ENCODE results near the gene SDE2.

SDE2 gene

DNA sequence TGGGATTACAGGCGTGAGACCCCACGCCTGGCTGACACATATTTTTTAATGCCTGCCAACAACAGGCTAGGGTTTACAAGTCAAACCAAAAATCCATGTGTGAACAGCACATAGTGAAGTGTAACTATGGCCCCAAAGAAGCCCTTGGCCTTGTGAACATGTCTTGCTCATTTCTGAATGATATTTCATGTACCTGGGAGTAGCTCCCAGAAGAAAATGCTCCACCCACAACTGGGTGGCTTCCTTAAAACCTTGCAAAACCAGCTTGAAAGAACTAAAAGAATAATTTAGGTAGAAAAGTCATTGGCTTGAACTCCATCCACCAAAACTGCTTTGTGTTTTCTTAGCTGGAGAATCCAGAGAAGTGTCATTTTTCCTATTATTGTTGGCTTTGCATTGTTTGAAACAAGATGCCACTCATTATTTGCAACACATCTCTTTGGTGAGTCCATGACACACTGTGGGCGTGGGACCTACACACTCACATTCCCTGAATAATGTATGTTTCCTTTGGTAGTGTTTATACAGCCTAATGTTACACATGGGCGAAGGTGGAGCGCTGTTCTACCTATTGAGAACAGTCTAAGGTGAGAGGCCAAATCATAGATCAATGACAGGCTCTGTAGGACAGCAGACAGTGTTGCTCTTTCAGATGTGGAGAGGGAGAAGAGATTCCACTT, 28.5 kb upstream of the SDE2 start:
- TF ChIP-seq, protein P1, sequence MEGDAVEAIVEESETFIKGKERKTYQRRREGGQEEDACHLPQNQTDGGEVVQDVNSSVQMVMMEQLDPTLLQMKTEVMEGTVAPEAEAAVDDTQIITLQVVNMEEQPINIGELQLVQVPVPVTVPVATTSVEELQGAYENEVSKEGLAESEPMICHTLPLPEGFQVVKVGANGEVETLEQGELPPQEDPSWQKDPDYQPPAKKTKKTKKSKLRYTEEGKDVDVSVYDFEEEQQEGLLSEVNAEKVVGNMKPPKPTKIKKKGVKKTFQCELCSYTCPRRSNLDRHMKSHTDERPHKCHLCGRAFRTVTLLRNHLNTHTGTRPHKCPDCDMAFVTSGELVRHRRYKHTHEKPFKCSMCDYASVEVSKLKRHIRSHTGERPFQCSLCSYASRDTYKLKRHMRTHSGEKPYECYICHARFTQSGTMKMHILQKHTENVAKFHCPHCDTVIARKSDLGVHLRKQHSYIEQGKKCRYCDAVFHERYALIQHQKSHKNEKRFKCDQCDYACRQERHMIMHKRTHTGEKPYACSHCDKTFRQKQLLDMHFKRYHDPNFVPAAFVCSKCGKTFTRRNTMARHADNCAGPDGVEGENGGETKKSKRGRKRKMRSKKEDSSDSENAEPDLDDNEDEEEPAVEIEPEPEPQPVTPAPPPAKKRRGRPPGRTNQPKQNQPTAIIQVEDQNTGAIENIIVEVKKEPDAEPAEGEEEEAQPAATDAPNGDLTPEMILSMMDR (IDR thresholded peaks at IDR 0.05; ENCODE audit: low read depth, low read length, missing control alignments), result no peak

DNA sequence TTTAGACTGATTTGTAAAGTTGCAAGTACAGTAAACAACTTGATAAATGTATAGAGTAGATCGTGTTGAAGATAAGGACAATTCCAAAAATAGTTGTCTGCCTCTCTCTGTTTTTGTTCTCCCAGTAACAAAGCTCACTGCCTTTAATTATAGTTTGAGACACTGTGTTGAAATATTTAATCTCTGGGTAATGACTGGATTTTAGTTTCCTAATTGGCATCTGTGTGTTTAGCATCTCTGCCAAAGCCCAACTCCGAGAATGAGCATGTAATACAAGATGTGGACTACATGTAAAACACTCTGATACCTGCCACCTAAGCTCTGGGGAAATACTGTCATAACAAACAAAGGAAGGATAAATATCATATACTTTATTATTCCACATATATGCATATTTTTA, 27.7 kb upstream of the SDE2 start:
- no peak overlapping the region for H3K4me3 ChIP-seq (replicated peaks; ENCODE audit: low read depth, low read length)
- DNase-seq (ENCODE audit: extremely low read depth, low read depth), result no peak
- TF ChIP-seq, protein P1 (IDR thresholded peaks at IDR 0.05; ENCODE audit: low read depth, low read length, missing control alignments), result no peak

More for the DNA sequence above, 28.5 kb upstream of the SDE2 start:
- no peak overlapping the region for H3K4me3 ChIP-seq (replicated peaks; ENCODE audit: low read depth, low read length)
- no peak for DNase-seq (ENCODE audit: extremely low read depth, low read depth)

- TF ChIP-seq, protein P1 (IDR thresholded peaks at IDR 0.05; ENCODE audit: low read depth, low read length, missing control alignments), result no peak
- no peak for DNase-seq (ENCODE audit: extremely low read depth, low read depth)
- H3K4me3 ChIP-seq (replicated peaks; ENCODE audit: low read depth, low read length), result no peak overlapping the region
These were observed 24.6 kb upstream of the SDE2 start for GRCh38 chr1:226023735-226024134.

GRCh38 chr1:226021801-226022200, 22.7 kb upstream of the SDE2 start:
- DNase-seq (ENCODE audit: extremely low read depth, low read depth), result no peak
- TF ChIP-seq, protein P1 (IDR thresholded peaks at IDR 0.05; ENCODE audit: low read depth, low read length, missing control alignments), result no peak
- no peak overlapping the region for H3K4me3 ChIP-seq (replicated peaks; ENCODE audit: low read depth, low read length)

- no peak for DNase-seq (ENCODE audit: extremely low read depth, low read depth)
- H3K4me3 ChIP-seq (replicated peaks; ENCODE audit: low read depth, low read length), result no peak overlapping the region
- TF ChIP-seq, protein P1 (IDR thresholded peaks at IDR 0.05; ENCODE audit: low read depth, low read length, missing control alignments), result no peak
These were observed 22.3 kb upstream of the SDE2 start for GRCh38 chr1:226021401-226021800.

DNA sequence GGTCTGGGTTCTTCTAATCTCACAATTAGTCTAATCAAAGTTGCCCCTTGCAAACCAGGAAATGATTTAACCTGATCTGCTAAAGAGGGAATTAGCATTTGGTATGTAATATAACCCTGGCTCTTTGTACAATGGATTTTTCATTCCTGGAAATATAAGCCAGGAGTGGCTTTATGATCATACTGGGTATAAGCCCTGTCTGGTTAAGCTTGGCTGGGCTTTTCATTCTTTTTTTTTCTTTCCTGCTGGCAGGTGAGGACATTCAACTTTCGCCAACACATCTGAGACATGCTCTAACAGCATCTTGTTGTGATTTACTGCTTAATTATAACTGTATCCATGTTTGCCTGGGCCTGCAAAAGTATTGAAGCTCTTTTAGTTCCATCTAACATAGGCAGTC, 20.4 kb upstream of the SDE2 start:
- TF ChIP-seq, protein P1 (IDR thresholded peaks at IDR 0.05; ENCODE audit: low read depth, low read length, missing control alignments), result no peak
- H3K4me3 ChIP-seq (replicated peaks; ENCODE audit: low read depth, low read length), result no peak overlapping the region
- no peak for DNase-seq (ENCODE audit: extremely low read depth, low read depth)

DNA sequence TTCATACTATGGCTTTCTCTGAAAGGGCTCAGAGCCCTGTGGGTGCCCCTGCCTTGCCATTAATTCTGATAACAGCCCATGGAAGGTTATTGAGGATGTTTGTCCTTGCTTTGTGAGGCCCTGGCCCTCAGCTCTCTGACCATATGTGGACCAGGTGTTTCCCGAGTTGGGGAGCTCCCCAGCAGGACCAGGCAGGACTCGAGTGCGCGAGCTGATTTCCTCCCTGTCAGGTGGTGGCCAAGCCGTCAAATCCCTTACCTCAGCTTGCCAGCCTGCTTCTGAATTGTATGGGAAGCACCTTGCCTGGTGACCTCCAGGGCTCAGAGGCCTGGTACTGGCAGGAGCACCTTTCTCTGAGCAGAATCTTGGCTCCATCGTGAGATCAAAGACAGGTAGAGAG, 17.9 kb upstream of the SDE2 start:
- DNase-seq (ENCODE audit: extremely low read depth, low read depth), result no peak
- H3K4me3 ChIP-seq (replicated peaks; ENCODE audit: low read depth, low read length), result no peak overlapping the region
- TF ChIP-seq, protein P1 (IDR thresholded peaks at IDR 0.05; ENCODE audit: low read depth, low read length, missing control alignments), result no peak

Measured in HFF-Myc (cell line).